Stimulated activated CD4-positive, alpha-beta T cell treated with anti-CD3 and anti-CD28 coated beads, Interleukin-1b, Interleukin-23, amount 100 ng/mL, for 1 hour (primary cell): Measurements from ENCODE around the gene LYRM4.

Source experiments
- DNase-seq, 2 donors: peaks; one replicate each; pipeline ENCODE4 v3.0.0-alpha.2; 2020; ENCODE audit warnings: low read depth in 2 of 2

LYRM4 gene

DNA sequence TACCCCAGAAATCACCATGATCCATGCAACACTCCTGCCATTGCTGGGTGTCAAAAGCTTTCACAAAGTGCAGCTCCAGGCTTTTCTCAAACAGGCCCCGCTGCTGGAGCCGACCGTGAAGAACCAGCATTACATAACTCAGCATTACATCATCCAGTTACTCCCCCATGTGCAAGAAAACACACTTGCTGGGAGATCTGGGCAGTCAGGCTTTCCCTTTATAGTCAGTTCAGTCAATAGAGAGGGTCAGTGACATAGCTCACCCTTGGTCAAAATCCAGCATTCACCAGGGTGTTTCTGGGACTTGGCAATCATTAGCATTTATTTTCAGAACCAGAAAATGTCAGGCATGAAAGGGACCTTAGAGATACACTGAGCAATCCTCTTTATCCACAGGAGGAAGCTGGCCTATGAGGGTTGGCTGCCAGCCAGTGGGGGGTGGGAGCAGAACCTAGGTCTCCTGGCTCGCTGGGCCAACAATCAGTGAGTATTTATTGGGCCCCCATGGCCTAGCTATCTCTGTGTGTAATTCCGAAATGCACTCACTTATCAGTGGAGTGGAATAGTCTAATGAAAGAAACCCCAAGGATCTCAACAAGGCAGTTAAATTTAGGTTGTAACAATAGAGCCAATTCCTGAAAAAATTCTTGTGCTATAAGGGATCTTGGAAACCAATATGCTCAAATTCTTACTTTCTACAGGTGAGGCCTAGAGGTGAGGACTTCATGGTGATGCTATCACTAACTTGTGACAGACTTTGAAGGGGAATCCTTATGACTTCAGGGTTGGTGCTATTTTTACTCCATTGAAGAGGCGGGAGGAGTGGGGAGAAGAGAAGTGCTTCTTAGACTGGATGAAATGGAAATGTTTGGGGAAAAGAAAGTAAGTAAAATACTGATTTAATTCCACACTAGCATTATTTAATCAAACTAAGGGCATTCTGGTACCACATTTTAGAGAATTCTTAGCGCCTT, 54.6 kb downstream of the LYRM4 start:
- no peak for DNase-seq

DNA sequence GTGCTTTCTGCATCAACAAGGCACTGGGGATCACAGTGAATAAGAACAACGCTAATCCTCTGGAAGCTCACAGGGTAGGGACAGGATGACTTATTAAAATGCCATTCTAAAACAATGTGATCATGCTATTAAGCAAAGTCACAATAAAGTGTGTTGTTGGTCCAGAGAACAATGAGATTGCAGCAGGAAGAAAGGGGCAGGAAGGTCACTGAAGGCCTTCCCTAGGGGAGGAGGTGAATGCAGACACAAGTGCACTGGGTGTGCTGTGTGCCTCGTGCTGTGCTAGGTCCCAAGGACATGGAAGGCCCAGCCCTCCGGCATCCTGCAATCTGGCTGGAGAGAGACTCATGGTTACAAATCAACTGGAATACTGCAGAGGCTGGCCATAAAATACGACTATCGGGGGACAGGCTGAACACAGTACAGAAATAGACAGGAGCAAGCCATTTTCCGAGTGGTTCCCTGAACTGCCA, 55.7 kb downstream of the LYRM4 start:
- DNase-seq: no peak

DNA sequence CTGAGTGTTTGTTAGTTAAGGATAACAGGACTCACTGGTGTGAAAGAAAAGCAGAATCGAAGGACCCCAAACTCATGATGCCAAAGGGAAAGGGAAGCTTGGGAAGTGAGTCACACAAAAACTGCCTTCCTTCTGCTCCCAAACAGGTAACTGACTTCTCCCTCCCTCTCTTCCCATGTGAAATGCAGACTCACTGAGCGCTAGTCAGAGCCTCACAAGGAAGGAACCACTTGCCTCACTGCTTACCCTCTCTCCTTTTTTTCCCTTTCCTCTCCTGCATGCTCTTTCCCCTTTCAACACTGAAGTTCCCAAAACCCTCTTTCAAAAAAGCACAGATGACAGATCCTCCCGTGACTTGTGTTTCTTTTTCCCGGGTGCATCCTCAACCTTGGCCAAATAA, 56.4 kb downstream of the LYRM4 start:
- DNase-seq: no peak

DNA sequence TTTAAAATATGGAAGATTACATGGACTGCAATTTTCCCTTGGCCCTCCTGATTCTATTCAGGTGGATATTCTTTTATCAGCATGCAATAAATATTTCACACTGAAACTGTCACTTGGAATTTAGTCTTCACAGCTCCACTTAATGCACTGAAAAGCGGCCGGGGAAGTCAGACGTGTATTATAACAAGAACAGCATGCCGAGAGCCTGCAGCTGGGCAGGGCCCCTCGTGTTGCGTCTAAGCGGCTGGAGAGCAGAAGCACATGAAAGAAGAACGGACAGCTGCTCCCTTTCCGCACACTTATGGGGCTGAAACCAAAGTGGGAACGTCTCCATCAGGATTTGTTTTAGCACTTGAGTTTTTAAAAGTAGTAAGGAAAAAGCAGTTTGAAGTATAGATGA, 57.2 kb downstream of the LYRM4 start:
- DNase-seq: no peak

DNA sequence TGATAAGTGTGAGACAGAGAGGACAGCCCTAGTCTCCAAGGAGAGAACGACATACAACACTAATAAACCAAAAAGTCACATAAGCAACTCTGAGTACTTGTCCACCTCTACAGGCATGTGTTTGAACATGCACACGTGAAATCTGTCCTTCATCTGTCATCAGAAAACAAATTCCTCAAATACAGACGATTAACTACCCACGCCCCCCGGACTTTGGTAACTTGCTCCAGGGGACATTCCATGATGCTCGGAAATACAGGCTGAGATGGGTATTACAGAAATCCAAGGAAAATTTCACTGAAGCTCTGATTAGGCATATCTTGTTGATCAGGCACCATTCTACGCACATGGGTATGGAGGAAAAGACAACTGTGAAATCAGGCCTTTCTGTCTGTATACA, 57.8 kb downstream of the LYRM4 start:
- no peak for DNase-seq

DNA sequence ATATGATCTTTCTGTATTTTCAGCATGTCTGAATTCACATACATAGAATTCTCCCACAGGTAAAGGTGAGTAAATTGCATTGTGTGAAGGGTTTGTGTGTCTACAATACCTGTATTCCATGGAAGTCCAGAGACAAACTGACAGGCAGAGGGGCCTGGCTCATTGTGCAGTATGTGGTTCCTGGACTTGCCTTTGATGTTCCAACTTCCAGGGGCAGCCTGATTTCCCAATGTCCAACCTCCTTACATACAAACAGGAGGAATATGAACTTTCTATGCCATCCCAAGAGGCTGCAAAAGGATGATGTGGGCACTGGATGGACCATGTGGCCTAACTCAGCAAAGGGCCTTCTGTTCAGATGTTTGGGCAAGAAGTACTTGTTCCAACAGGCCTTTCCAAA, 58.5 kb downstream of the LYRM4 start:
- DNase-seq: no peak

DNA sequence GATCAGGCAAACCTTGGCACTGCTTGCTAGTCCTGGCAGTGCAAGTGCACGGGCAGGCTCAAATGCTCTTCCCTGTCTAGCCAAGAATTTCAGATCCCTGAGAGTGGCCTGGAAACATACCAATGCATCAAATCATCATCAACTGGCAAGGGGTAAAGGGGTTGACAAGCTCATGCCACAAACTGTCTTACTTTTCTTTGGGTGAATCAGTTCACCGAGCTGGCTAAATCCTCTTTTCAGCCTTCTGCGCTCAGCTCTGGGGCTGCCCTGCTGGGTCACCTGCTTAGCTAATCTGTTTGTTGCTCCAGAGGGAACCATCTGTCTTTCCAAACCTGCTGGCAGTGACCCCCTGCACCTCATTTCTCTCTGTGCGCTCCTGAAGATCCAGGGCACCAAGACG, 59.5 kb downstream of the LYRM4 start:
- no peak for DNase-seq

DNA sequence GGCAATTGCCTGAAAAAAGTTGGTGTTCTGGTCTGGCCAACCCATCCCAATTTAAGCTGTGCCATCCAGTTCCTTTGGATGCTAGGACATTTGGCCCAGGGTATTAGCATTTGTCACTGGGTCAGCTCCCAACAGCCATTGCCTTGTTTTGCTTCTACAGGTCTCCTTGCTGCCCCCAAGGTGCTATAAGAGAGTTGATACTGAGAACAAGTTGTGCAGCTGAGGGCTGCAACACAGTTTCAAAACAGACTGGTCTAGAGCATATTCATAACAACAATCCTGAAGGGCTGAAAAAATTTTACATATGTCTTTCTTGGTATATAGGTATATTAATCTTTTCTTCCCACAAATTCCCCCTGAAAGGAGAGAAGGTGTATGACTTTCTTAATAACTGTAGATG, 61.0 kb downstream of the LYRM4 start:
- DNase-seq: no peak

DNA sequence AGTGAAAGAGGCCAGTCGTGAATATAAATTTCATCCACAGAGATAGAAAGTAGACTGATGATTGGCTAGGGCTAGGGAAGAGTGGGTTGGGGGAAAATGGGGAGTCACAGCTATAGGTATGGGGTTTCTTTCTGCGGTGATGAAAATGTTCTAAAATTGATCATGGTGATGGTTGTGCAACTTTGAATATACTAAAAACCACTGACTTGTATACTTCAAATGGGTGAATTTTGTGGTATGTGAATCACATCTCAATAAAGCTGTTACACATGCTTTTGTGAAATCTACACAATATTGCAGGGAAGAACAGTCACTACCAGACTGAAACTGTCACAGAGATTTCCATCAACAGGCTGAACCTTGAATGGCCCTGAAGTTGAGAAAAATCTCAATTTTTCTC, 61.5 kb downstream of the LYRM4 start:
- no peak for DNase-seq

DNA sequence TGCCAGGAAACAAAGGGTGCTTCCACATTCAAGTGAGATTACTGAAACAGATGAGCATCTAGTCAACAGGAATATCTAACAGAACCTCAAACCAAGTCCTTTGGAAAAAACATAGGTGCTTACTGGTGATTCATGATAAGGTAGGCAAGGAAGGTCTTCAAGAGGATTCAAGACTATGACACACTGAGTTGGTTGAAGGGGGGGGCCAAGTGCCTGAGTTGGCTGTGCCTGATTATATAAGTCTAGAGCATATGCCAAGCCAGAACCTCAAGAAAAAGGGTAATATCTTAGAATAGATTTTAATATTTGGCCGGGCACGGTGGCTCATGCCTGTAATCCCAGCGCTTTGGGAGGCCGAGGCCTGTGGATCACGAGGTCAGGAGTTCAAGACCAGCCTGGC, 63.7 kb downstream of the LYRM4 start:
- DNase-seq: no peak

DNA sequence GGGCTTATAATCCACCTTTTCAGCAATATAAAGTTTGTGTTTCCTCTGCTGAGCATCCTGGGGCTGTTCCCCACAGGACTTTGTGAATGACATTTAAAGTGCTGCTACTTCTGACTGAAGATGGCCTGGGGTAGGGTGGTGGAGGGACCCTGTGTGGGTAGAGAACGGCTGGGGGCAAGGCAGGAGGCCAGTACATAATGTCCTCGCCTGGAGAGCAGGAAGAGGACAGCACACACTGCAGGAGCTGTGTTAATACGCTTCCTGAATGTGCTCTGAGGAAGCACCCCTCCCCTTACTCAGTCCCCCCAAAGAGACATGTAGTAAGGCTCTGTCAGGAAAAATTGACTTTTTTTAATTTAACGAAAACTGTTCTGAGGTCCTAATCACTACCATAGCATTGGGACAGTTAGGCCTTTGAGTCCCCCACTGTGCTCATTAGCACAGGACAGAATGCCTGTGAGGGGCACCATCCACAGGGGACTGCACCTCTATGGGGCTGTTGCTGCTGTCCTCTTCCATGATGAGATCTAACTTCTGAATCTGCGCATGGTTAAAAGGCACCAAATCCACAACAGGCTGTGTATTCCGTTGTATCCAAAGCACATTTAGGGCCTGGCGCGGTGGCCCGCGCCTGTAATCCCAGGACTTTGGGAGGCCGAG, 68.5 kb downstream of the LYRM4 start:
- DNase-seq: no peak

DNA sequence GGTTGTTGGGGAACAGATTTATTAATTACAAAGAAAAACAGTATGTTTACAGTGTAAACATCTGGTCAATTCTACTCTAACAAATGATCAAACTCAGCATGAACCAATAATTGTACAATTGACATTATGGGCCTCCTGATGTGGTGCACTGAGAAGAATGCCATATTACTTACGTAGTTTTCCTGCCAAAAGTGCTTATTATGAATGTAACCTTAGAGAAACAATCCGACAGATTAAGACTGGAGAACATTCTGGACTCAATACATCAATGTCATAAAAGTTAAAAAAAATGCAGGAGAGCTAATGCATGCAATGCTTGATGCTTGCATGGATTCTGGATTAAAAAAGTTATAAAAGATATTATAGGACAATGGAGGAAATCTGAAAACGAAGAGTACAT, 69.0 kb downstream of the LYRM4 start:
- no peak for DNase-seq

DNA sequence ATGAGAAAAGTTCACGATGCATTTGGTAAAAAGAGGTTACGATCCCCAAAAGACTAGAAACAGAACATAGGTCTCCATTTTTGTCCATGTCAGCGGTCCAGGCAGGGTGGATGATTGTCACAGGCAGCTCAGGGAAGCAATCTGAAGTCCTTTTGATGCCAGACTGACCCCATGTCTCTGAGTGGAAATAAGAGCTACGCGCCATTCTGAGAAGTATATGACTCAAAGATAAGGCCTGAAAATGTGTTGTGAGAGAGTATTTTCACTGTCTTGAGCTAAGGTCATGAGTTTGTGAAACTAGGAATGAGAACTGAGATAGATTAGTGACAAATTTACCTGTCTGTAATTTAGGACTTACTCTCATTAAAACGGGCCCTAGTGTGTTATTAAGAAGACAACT, 69.5 kb downstream of the LYRM4 start:
- no peak for DNase-seq

DNA sequence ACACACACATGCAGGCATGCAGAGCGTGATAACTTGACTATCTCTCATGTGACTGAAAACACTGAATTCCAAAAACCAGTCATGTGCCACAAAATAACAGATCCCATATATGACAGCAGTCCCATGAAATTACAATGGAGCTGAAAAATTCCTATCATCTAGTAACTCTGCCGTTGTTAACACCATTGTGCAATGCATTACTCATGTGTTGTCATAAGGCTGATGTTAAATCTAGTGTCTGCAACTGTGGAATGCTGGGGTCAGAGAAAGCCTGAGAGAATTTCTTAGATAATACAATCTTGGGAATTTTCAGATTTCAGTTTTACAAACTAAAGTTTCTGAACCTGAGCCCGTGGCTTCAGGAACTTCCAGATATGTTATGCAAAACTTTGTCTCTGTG, 70.2 kb downstream of the LYRM4 start:
- DNase-seq: no peak

DNA sequence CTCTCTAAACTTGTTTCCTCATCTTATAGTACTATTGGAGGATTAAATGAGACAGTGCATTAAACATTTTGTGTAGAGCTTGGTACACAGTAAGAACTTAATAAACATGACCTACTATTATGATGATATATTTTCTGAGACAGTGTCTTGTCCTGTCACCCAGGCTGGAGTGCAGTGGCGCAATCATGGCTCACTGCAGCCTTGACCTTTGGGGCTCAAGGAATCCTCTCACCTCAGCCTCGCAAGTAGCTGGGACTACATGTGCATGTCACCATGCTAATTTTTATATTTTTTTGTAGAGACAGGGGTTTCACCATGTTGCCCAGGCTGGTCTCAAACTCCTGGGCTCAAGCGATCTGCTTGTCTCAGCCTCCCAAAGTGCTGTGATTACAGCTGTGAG, 72.1 kb downstream of the LYRM4 start:
- DNase-seq: no peak

DNA sequence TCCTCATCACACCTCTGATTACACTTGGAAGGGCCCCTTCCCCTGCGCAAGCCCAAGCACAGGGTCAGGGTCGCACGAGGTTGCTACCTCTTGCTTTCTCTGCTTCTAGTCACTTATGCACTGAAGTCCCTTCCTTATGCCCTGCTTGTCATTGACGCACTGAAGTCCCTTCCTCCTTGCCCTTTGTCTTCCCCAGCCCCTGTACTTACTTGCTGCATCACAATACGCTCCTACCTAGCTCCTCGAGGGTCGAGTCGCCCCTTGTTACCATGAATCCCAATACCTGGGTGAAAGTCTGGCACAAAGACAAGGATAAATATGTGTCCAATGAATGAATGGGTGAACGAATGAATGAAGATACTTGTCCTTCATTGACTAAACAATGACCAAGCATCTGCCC, 75.9 kb downstream of the LYRM4 start:
- DNase-seq: no peak

DNA sequence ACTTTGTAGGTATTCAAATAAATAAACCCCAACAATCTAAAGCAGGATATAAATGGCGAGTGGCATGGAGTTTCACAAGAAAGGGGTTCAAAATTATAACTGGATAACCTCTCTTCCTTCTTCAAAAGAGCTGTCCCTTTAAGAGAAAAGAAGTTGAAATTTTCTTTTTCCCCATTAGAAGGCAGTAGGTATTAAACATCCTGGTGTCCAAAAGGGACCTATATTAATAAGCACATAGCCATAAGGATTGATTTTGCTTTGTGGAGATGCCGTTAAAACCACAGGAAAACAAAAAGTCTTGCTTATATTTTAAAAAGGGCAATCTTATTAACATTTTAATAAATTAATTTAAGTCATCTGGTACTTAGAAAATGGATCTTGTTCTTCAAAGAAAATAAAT, 76.5 kb downstream of the LYRM4 start:
- no peak for DNase-seq

DNA sequence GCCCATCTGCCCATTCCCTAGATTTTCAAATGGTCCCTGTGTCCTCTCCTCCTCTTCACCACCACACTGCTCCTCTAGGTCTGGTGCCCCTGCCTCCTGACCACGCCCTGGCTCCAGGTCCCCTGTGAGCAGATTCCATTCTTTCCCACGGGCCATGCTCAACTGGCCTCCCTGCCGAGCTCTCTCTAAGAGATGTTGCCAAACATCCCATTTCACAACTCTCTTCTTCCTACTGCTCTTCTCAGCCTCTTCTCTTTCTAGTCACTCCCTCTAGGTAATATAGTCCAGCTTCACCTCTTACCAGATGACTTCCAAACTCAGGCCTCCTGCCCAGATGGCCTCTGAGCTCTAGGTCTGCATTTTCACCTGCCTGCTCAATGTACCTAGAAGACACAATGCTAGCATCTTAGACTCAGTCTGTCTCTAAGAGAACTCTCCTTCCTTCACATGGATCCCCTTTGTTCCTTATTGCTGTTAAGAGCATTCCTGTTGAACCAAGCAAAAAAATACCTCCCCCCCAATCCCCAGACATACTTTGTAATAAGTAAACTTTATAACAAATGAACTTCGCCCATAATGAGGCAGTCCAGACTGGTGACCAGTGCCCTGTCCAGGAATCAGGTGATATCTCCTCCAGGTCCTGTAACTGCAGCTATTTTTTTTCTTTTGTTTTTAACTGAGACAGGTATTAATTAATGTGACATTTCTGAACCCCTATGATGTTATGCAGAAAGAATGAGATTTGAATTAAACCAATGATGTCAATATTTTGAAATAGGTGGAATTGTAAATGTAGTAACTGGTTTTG, 79.0 kb downstream of the LYRM4 start:
- DNase-seq: no peak

DNA sequence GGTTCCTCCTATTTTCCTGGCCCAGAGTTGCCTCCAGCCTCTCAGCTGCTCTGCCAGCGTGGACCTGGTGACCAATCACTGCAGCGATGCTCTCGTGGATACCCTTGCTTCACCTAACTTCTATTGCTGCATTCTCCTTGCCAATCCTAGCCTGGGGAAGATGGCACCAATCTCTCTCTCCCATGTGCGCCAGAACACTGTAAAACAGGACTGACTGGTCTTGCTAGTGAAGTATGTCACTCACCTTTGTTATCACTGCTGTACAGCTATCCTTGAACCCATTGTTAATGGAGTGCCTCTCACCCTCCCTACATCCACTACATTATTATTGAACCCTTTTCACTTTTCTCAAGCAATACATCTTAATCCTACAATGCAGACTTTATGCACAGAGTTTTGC, 80.1 kb downstream of the LYRM4 start:
- no peak for DNase-seq

DNA sequence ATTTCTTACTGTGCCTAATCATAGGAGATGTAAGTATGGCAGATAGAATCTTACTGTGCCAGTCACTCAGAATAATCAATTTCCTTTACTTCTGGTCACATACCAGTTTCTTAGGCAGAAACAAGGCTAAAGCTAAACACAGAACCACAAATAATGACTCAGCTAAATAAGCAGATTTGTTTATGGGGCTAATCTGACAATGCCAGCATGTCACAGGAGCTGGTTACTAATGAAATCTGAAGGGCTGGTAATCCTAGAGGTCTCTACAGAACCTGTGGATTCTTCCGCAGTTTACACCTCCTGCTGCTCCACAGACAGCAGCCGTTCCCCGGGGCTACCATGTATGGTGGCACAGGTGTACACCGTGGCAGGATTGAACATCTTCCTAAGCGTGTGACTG, 80.8 kb downstream of the LYRM4 start:
- DNase-seq: no peak

DNA sequence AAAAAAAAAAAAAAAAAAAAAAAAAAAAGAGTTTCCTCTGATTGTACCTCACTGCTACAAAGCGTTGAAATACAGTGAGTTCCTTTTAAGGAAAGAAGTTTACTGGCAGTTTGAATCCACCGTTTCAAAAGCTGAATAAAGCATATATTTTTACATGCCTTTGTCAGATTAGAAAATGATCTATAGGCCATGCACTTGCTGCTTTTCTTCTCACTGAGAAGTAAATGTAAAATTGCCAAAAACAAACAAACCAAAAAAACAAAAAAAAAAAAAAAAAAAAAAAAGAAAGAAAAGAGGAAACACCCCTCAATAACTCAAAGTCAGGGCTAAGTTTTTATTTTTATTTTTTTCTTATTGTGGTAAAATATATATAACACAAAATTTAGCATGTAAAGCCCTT, 81.9 kb downstream of the LYRM4 start:
- no peak for DNase-seq

DNA sequence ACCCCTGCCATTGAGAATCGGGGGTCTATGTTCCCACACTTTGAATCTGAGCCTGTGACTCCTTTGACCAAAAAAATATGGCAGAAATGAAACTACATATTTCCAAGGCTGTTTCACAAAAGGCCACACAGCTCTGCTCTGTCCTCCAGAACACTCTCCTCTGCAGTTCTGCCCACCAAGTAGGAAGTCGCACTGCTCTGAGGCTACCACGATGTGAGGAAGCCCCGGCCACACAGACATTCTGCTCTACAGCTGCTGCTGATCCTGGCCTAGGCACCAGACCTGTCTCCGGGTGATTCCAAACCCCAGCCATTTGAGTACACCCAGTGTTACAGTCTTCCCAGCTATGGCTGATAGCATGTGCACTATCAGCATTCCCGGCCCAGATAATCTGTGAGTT, 85.1 kb downstream of the LYRM4 start:
- no peak for DNase-seq
